ENCODE measurements around the gene PROX1. TPM values are rescaled to one million over a fixed set of nuclear protein-coding genes. Genes with fewer than 3 reads are reported as not detected.

PROX1 gene
- total RNA-seq, 3 donors from 2014 or later: 1.8 to 7.5 (median 5.7) TPM

- no peaks in the 10 kb centered on the region for H3K36me3 ChIP-seq
- intact Hi-C loops (cut with DNase I; ENCODE audit: low total_unique reads): no loop called here
- H3K27ac ChIP-seq: no peak overlapping the region
- TF ChIP-seq CTCF (IDR thresholded peaks at IDR 0.05) (no peak), POLR2A (IDR thresholded peaks at IDR 0.05) (no peak), POLR2AphosphoS5 (IDR thresholded peaks at IDR 0.05) (no peak)
- no peak overlapping the region for H3K4me3 ChIP-seq
- no peak for DNase-seq (ENCODE audit: low spot score in 2 of 2)
- peaks cover 0 to 19% of the 10 kb centered on the region in 2 donors for H3K9me3 ChIP-seq
- no peaks in the 10 kb centered on the region for H3K4me1 ChIP-seq
- H3K27me3 ChIP-seq: no peaks in the 10 kb centered on the region
These were observed 64.0 kb downstream of the PROX1 start for GRCh38 chr1:214051786-214052185.

GRCh38 chr1:214058076-214058475 is 70.3 kb downstream of the PROX1 start:
- Histone ChIP-seq H3K36me3 (no peaks in the 10 kb centered on the region), H3K4me1 (no peaks in the 10 kb centered on the region), H3K9me3 (no peaks in the 10 kb centered on the region), H3K4me3 (no peak overlapping the region), H3K27me3 (no peaks in the 10 kb centered on the region), H3K27ac (no peak overlapping the region)
- no peak for DNase-seq (ENCODE audit: low spot score in 2 of 2)
- intact Hi-C loops (cut with DNase I; ENCODE audit: low total_unique reads): no loop called here
- no peak for TF ChIP-seq POLR2AphosphoS5 (IDR thresholded peaks at IDR 0.05)
- TF ChIP-seq CTCF (IDR thresholded peaks at IDR 0.05): no peak
- no peak for TF ChIP-seq POLR2A (IDR thresholded peaks at IDR 0.05)

- intact Hi-C loops (cut with DNase I; ENCODE audit: low total_unique reads): no loop called here
- no peak for DNase-seq (ENCODE audit: low spot score in 2 of 2)
- no peak overlapping the region for H3K4me3 ChIP-seq
- no peaks in the 10 kb centered on the region for H3K27me3 ChIP-seq
- TF ChIP-seq CTCF (IDR thresholded peaks at IDR 0.05): no peak
- TF ChIP-seq POLR2AphosphoS5 (IDR thresholded peaks at IDR 0.05): no peak
- no peak for TF ChIP-seq POLR2A (IDR thresholded peaks at IDR 0.05)
- H3K36me3 ChIP-seq: no peaks in the 10 kb centered on the region
- no peaks in the 10 kb centered on the region for H3K9me3 ChIP-seq
- no peaks in the 10 kb centered on the region for H3K4me1 ChIP-seq
- H3K27ac ChIP-seq: no peak overlapping the region
These were observed 78.4 kb downstream of the PROX1 start for GRCh38 chr1:214066190-214066589.

- H3K4me1 ChIP-seq: no peaks in the 10 kb centered on the region
- no peak overlapping the region for H3K27ac ChIP-seq
- H3K27me3 ChIP-seq: no peaks in the 10 kb centered on the region
- DNase-seq (ENCODE audit: low spot score in 2 of 2): no peak
- no peak overlapping the region for H3K4me3 ChIP-seq
- H3K9me3 ChIP-seq: no peaks in the 10 kb centered on the region
- no peak for TF ChIP-seq POLR2A (IDR thresholded peaks at IDR 0.05)
- no peak for TF ChIP-seq CTCF (IDR thresholded peaks at IDR 0.05)
- TF ChIP-seq POLR2AphosphoS5 (IDR thresholded peaks at IDR 0.05): no peak
- H3K36me3 ChIP-seq: no peaks in the 10 kb centered on the region
- intact Hi-C loops (cut with DNase I; ENCODE audit: low total_unique reads): no loop called here
These were observed 79.2 kb downstream of the PROX1 start for GRCh38 chr1:214066936-214067335.

GRCh38 chr1:214067397-214067796 is 79.6 kb downstream of the PROX1 start:
- no peak for DNase-seq (ENCODE audit: low spot score in 2 of 2)
- no peaks in the 10 kb centered on the region for H3K4me1 ChIP-seq
- intact Hi-C loops (cut with DNase I; ENCODE audit: low total_unique reads): no loop called here
- TF ChIP-seq POLR2A (IDR thresholded peaks at IDR 0.05) (no peak), CTCF (IDR thresholded peaks at IDR 0.05) (no peak), POLR2AphosphoS5 (IDR thresholded peaks at IDR 0.05) (no peak)
- H3K9me3 ChIP-seq: no peaks in the 10 kb centered on the region
- no peak overlapping the region for H3K4me3 ChIP-seq
- no peaks in the 10 kb centered on the region for H3K27me3 ChIP-seq
- no peak overlapping the region for H3K27ac ChIP-seq
- no peaks in the 10 kb centered on the region for H3K36me3 ChIP-seq

All from breast epithelium (tissue), 4 donors.